Lower leg skin (tissue), 3 donors: ENCODE measurements around the gene DHRSX.

ENCODE experiments used
- CTCF ChIP-seq, 3 donors: fragments of 450-650 bp; IDR thresholded peaks; one replicate each; pipeline ENCODE4 v1.5.1; 2016; ENCODE audit warnings: antibody characterized with exemption in 3 of 3, mild to moderate bottlenecking in 3 of 3, moderate library complexity in 2 of 3
- POLR2A ChIP-seq, 2 donors: fragments of 450-650 bp; IDR thresholded peaks; one replicate each; pipeline ENCODE4 v1.6.1; 2016 to 2017; ENCODE audit warnings: antibody characterized with exemption in 2 of 2, mild to moderate bottlenecking in 1 of 2, moderate library complexity in 1 of 2

GRCh38 chrX:2172359-2172758, 328.4 kb downstream of the DHRSX start:
- no peak for TF ChIP-seq POLR2A (IDR thresholded peaks at IDR 0.05)
- no peak for TF ChIP-seq CTCF (IDR thresholded peaks at IDR 0.05)
